GM18909 (cell line): Measurements from ENCODE around the gene OMP.

ENCODE experiments used
- ATAC-seq: cut with Tn5 transposase; IDR thresholded peaks from one replicate; pipeline ENCODE4 v1.9.1; 2021; ENCODE audit warnings: mild to moderate bottlenecking; ENCODE audit not compliant: unreplicated experiment, poor library complexity

The OMP gene

GRCh38 chr11:77135069-77135468 lies 32.4 kb downstream of the OMP start:
- ATAC-seq = no peak

- no peak for ATAC-seq
Observed at GRCh38 chr11:77136074-77136473, 33.4 kb downstream of the OMP start.

- ATAC-seq = no peak
Observed at GRCh38 chr11:77136784-77137420, 34.3 kb downstream of the OMP start.

- ATAC-seq = no peak
Observed at GRCh38 chr11:77137421-77137820, 34.8 kb downstream of the OMP start.

GRCh38 chr11:77138106-77138649 lies 35.5 kb downstream of the OMP start:
- ATAC-seq = no peak

- no peak for ATAC-seq
Observed at GRCh38 chr11:77139201-77139600, 36.6 kb downstream of the OMP start.

GRCh38 chr11:77140231-77140851 lies 37.7 kb downstream of the OMP start:
- no peak for ATAC-seq

- no peak for ATAC-seq
Observed at GRCh38 chr11:77141034-77141433, 38.4 kb downstream of the OMP start.

- ATAC-seq = no peak
Observed at GRCh38 chr11:77141475-77141874, 38.8 kb downstream of the OMP start.

- no peak for ATAC-seq
Observed at GRCh38 chr11:77142091-77142975, 39.7 kb downstream of the OMP start.

GRCh38 chr11:77143405-77144020 lies 40.9 kb downstream of the OMP start:
- ATAC-seq = no peak

- no peak for ATAC-seq
Observed at GRCh38 chr11:77144196-77144856, 41.7 kb downstream of the OMP start.

GRCh38 chr11:77144857-77145428 lies 42.3 kb downstream of the OMP start:
- ATAC-seq = no peak

- ATAC-seq = no peak
Observed at GRCh38 chr11:77146261-77147035, 43.8 kb downstream of the OMP start.

- no peak for ATAC-seq
Observed at GRCh38 chr11:77147036-77147315, 44.3 kb downstream of the OMP start.

- no peak for ATAC-seq
Observed at GRCh38 chr11:77147668-77148321, 45.2 kb downstream of the OMP start.

GRCh38 chr11:77148963-77149715 lies 46.5 kb downstream of the OMP start:
- ATAC-seq = no peak
